Measurements from ENCODE around the gene TTC21A. TPM values are rescaled to one million over a fixed set of nuclear protein-coding genes. Genes with fewer than 3 reads are reported as not detected.
"Not testable (repeated sequence)": the region's sequence is repeated elsewhere in the genome, so short reads cannot be mapped to it uniquely, and the experiment has no call there.

TTC21A gene, protein sequence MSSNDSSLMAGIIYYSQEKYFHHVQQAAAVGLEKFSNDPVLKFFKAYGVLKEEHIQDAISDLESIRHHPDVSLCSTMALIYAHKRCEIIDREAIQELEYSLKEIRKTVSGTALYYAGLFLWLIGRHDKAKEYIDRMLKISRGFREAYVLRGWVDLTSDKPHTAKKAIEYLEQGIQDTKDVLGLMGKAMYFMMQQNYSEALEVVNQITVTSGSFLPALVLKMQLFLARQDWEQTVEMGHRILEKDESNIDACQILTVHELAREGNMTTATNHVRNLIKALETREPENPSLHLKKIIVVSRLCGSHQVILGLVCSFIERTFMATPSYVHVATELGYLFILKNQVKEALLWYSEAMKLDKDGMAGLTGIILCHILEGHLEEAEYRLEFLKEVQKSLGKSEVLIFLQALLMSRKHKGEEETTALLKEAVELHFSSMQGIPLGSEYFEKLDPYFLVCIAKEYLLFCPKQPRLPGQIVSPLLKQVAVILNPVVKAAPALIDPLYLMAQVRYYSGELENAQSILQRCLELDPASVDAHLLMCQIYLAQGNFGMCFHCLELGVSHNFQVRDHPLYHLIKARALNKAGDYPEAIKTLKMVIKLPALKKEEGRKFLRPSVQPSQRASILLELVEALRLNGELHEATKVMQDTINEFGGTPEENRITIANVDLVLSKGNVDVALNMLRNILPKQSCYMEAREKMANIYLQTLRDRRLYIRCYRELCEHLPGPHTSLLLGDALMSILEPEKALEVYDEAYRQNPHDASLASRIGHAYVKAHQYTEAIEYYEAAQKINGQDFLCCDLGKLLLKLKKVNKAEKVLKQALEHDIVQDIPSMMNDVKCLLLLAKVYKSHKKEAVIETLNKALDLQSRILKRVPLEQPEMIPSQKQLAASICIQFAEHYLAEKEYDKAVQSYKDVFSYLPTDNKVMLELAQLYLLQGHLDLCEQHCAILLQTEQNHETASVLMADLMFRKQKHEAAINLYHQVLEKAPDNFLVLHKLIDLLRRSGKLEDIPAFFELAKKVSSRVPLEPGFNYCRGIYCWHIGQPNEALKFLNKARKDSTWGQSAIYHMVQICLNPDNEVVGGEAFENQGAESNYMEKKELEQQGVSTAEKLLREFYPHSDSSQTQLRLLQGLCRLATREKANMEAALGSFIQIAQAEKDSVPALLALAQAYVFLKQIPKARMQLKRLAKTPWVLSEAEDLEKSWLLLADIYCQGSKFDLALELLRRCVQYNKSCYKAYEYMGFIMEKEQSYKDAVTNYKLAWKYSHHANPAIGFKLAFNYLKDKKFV (N-terminal part only)
- polyA plus RNA-seq (ENCODE audit: insufficient read length in 12 of 12) = 1 to 10 TPM in 10 of 12 donors, not detected in 2; 1.8 to 9.4 (median 3.4) TPM
- long read RNA-seq, donor 1, partial matches to known transcripts = 0 of 1 reads
- long read RNA-seq, donor 1, other reads (novel, unspliced or antisense) = 0 of 1 reads
- long read RNA-seq, donor 2 = 0 reads
- long read RNA-seq, donor 3 = 0 reads
- long read RNA-seq, donor 4 = 0 reads
- long read RNA-seq, donor 5 = 0 reads
- long read RNA-seq, donor 6 = 0 reads
- long read RNA-seq, donor 7 = 0 reads
- long read RNA-seq, donor 8, partial matches to known transcripts = 0 of 1 reads
- long read RNA-seq, donor 8, other reads (novel, unspliced or antisense) = 0 of 1 reads
- long read RNA-seq, donor 9 = 0 reads
- long read RNA-seq, donor 10, partial matches to known transcripts = 0 of 1 reads
- long read RNA-seq, donor 10, other reads (novel, unspliced or antisense) = 0 of 1 reads
- long read RNA-seq, donor 11 = 0 reads

DNA sequence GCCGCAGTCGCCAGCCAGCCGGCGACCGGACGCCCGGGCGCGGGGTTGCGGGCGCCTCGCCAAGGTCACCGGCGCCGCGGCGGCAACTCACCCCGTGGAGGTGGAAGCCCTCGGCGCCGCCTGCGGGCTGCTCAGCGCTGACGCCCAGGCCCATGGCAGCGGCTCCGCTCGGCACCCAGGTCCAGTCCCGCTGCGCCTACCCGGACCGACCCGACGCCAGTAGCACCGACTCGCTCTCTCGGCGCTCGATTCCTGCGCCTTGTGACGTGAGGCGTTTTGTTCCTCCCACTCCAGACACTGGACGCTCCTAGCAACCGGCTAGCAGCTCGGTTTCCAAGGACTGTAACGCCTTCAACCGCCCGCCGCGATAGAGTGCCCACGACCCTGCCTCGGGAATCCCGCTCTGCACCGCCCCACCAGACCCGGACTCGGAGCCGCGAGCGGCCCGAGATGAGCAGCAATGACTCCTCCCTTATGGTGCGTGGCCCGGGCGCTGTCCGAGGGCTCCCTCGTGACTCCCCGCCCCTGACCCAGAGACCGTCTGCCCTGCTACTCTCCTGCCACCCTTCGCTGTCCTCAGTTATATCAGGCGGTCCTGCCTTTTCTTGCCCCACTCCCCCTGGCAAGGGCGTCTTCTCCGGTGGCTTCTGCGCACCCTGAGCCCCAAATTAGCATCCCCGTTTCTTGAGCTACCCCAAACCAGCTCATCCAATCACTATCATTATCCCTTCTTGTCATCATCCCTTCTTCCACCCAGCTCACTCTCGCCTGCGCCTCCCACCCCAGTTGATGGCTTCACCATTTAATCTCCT, at the start of gene TTC21A, which contains the start of gene GORASP1:
Gene TTC21A, plus strand, starts transcription at position 293 of the 812 bp plus-strand sequence. Its CDS starts 158 bp downstream, at position 451.
Gene GORASP1, minus strand, starts transcription at position 240 of the 812 bp plus-strand sequence. Its CDS starts 86 bp downstream, at position 154.
- peak; percentile 92 for DNase-seq

GRCh38 chr3:39061228-39061627, 46.3 kb upstream of the TTC21A start:
- DNase-seq = not testable (repeated sequence)

GRCh38 chr3:39062180-39062579, 45.3 kb upstream of the TTC21A start:
- no peak for DNase-seq

GRCh38 chr3:39063143-39063542, 44.3 kb upstream of the TTC21A start:
- DNase-seq = no peak

DNA sequence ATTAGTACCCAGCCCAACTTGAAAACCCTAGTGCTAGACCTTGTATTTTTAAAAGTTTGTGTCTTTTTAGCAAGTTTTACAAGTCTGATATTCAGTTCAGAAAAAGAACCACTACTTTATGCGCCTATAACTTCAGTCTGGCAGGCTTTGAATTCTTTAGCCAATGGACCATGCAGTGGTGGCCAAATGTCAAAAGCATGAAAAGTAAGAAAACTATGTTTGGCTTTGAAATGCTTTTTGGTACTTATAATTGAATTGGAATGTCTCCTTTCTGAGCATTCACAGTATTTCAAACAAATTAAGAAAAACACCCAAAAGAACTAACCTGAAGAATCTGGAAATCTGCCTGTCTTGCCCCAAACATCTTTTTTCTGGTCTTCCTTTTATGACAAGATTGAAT, 42.8 kb upstream of the TTC21A start:
- no peak for DNase-seq

DNA sequence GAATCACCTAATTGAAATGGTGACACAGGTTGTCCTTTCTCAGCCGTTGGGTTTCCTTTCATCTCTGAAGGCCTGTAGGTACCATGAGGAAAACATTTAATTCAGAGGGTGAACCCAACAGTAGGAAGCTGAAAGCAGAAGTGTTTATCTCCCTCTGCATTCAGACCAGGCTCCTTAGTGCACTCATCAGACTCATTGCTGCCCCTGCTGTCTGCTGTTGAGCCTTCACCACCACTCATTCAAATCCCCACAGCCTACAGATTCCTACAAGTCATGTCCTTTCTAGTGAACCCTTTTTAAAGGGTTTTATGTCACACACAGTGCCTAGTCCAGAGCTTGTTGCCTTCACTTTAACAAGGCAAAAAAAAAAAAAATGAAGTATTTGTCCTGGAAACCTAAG, 42.3 kb upstream of the TTC21A start:
- no peak for DNase-seq

DNA sequence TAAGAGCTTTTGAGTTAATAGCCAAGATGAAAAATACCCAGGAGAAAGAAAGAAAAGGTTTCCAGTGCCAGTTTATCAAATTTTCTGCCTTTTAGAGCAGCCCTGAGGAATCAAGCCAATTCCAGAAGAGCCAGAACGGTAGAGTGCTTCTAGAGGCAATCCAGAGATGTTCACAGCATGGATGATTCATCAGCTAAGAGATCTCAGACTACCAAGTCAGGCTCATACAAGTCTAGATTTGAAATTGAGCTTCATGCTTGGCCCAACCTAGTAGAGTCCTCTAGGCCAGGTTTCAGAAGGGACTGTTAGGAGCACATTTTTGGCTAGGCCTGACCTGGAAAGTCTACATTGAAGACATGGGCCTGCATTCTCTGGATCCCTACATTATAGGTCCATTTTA, 40.2 kb upstream of the TTC21A start:
- DNase-seq = no peak

- DNase-seq = no peak
These were observed 38.9 kb upstream of the TTC21A start for GRCh38 chr3:39068556-39068955.

DNA sequence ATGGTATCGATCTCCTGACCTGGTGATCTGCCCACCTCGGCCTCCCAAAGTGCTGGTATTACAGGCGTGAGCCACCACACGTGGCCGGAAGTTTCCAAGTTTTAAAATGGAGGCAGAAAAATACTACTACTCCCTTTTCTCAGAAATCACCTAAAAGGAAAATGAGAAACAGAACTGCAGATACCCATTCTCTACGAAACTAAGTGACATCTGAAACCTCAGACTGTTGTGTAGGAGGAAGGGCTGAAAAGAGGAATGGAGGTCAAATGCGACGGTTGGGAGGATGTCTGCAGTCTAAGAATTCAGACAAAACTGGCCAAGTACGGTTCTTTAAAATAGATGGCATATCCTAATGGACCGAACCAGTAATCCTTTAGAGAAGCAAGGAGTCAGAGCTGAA, 31.6 kb upstream of the TTC21A start:
- no peak for DNase-seq

DNA sequence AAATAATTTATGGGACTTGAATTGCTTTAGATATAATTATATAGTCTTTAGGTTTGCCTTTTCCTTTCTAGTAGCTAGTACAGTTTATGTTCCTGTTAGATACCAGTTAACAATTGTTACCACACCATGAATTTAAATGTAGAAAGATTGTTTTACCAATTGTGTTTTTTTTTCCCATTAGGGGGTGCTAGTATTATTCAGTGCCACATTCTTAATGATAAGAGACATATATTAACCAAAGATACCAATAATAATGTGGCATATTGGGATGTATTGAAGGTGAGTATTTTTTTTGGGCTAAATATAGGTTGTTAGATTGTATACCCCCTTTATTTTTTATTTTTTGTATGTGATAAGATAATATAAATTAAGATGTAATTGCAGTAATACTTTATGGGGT, 27.9 kb upstream of the TTC21A start:
- no peak for DNase-seq

GRCh38 chr3:39080026-39080425, 27.5 kb upstream of the TTC21A start:
- DNase-seq = no peak

DNA sequence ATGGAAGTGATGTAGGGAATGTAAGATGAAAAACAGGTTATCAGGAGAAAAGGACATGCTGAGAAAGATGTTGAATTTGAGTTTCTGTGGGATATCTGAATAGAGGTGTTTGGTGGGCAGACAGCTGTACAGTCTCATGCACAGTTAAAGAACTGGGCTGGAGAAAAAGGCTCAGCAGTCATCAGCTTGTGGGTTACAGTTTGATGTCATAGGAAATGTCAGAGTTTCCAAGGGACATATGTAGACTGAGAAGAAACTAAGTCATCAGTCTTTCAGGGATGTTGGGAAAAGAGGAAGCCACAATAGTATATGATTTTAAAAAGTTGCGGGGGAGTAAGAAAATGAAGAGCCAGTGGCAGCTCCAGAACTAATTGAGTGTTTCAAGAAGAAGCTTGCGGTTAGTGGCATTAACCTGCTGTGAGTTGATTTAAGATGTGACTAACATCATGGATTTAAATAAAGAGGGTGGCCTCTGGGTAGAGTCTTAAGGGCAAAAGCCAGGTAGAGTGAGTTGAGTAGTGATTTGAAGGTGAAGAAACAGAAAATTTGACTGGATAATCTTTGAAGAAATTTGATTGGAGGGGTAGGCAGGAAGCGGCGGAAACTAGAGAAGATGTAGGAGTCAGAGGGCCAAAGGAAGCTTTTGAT, 24.7 kb upstream of the TTC21A start:
- no peak for DNase-seq

GRCh38 chr3:39086144-39086543, 21.3 kb upstream of the TTC21A start:
- DNase-seq = no peak

DNA sequence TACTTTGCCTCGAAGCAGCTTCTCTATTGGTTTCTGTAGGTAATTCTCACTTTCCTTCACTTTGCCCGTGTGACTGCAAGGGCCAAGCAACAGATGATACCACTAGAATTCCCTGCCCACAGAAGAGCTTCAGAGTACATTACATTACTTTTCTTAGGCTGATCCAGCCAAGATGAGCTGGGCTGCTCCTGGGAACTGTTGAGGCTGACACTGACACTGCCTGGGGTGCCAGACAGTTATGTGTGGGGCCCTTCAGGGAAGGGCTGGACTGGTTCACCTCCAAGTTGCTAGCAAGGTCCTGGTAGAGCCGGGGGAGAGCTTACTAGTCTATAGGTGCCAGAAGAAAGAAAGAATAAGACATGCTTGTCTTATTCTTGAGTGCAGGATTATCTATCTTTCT, 19.0 kb upstream of the TTC21A start:
- DNase-seq = no peak

GRCh38 chr3:39088889-39089288, 18.6 kb upstream of the TTC21A start:
- DNase-seq = no peak

DNA sequence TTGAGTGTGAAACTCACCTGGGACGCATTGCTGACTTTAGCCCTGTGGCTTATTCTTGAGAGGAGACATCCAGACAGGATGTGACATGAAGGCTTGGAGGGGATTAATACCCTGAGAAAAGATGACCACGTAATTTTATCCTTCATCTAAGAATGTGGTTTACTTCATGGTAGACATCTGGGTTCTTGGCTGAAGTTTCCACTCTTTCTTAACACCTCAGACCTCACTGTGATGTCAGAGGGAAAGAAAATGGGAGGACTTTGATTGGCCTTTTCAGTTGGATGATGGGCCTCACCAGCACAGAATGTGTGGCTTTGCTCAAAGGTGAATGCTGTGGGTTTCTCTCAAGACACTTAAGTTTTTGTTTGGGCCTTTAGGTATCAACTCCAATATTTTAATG, 16.6 kb upstream of the TTC21A start:
- DNase-seq = no peak

DNA sequence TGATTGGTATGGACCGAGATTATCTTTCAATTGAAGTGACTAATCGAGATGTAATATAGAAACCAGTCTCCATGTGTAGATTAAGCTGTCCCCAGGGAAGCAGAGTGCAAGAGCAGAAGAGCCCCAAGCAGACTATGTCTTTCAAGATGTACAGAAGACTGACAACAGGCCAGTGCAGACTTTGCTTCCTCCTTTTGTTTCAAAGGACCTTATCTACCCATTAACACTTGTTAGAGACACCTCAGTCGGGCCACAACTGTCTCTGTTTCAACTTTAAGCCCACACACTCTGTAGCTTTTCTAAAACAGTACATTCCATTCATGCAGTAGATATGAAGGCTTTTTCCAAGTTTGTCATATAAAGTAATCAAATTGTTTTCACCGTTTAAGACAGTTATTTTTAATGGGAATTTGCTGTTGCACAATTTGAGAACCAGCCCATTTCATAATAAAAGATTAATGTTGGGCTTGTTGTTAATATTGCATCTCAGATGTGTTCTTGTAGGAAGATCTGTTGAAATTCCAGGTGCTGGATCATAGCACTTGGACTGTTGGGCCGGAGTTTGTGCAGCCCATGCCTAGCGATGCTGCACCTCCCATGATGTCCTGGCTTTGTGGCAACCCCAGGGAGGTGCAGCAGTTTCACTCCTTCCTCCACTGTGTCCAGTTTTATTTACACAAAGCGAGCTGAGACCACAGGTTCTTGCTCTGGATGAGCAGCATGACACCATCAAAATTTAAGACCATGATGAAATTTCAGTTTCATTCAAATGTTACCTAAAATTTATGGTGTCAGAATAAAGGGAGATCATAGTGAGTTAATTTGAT, 12.4 kb upstream of the TTC21A start:
- DNase-seq = no peak

GRCh38 chr3:39095778-39096177, 11.7 kb upstream of the TTC21A start:
- DNase-seq = no peak

Measured in muscle of arm (tissue), 14 donors.